Activated T-cell treated with anti-CD3 and anti-CD28 coated beads for 24 hours (primary cell): Measurements from ENCODE around the gene PRPF39.
"Not testable (repeated sequence)": the region's sequence is repeated elsewhere in the genome, so short reads cannot be mapped to it uniquely, and the experiment has no call there.

Experiments
- DNase-seq: peaks from one replicate; pipeline ENCODE4 v3.0.0-alpha.2; 2020; ENCODE audit warnings: low read depth

Gene PRPF39

DNA sequence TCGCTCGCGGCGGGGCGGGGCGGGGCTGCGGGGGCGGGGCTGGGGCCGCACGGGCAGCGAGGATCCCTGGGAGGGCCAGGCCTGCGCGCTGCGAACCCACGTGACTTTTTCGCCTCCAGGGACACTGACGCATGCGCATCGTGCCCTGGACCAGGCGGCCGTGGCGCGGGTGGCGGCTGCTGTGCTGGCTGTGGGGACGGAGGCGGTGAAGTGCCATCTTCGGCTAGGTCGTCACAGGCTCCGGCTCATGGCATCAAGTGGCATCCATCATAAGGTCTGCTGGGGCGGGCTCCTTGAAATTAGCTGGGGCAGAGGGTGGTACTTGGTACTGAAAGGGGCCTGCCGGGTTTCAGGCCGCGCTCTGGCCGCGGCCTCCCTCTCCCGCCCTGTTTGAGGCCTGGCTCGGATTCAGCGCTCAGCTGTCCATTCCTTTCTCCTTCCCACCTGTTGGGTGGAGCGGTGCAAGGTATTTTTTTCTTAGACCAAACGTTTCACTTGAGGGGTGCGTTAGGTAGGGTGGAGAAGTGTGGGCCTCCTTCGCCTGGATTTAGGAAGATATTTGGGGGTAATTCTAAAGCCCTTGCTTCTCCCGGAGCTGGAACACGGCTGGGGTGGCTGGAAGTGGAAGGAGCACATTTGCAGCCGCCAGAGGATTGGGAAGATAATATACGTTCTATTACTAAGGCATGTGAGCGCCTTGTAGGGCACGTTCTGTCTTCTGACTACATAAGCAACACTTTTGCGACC, at the start of gene PRPF39:
TSS of gene PRPF39 (plus strand) at position 141 of the 747 bp plus-strand sequence. CDS start 11,124 bp downstream, outside the sequence.
- DNase-seq: peak; percentile 95

DNA sequence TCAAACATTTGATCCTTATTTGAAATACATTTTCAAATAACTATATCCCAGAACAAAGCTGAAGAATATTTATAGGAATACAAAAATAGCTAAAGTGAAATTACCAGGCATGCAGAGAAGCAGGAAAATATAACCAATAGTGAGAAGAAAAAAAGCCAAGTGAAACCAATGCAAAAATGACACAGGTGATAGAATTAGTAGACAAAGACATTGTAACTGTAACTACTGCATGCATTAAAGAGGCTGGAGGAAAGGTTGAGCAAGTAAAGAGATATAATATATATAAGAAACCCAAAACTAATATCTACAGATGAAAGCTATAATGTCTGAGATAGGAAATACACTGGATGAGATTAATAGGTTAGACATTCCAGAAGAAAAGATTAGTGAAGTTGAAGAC, 49.2 kb upstream of the PRPF39 start:
- no peak for DNase-seq

DNA sequence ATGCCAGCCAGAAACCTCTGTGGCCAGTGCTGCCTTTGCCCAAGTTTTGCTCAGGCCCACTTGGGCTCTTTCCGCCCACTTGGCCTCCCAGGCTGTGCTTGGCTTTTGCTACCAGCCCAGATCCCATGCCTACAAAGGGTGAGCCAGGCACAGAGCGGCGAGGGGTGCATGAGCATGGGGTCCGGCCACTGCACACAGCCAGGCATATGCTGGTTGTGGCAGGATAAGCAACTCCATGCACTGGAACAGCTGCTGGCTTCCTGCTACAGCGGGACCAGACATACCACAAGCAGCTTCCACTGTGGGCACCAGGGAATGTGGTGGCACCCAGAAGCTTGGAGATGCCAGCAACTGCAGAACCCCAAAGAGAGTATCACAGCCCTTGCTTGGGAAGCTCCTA, 45.7 kb upstream of the PRPF39 start:
- DNase-seq: no peak

DNA sequence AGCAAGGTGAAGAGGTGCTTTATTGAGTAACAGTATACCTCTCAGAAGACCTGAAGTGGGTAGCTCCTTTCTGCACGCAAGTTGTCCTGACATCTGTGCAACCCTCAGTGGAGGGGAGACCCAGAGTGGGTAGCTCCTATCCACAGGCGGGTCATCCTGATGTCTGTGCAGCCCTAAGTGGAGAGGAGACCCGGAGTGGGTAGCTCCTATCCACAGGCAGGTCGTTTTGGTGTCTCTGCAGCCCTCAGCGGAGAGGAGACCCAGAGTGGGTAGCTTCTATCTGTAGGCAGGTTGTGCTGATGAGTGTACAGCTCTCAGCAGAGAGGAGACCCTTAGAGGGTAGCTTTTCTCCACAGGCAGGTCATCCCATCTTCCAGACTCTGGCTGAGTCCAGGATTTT, 45.1 kb upstream of the PRPF39 start:
- no peak for DNase-seq

DNA sequence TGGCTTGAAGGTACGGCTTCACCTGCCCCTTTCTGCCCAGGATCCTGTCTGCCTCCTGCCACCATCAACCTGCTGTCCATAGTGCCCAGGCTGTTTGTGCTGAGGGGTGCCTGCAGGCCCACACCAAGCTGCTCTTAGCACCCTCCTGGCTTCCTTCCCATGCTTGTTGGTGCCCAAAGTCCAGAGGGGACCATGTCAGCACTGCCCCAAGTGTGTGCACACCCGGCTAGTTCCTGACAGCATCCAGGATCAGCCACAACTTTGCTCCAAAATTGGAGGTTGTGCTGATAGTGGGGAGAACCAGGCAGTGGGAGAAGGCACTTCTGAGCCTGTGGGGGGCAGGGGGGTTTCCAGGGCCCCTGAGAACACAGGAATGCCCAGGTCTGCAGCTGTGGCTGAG, 44.5 kb upstream of the PRPF39 start:
- DNase-seq: no peak

GRCh38 chr14:45041641-45042040, 42.3 kb upstream of the PRPF39 start:
- no peak for DNase-seq

DNA sequence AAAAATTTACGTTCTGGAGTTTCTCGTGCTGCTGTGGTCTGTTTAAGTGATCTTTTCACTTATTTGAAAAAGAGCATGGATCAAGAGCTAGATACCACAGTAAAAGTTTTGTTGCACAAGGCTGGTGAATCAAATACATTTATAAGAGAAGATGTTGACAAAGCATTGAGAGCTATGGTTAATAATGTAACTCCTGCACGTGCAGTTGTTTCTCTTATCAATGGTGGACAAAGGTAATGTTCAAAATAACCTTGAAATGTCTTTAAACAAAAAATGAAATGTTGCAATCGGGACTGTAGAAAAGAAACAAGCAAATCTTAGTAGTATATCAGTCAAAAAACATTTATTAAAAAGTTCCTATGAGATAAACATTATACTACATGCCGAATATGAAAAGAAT, 39.3 kb upstream of the PRPF39 start:
- DNase-seq: no peak

GRCh38 chr14:45048385-45048784, 35.5 kb upstream of the PRPF39 start:
- no peak for DNase-seq

DNA sequence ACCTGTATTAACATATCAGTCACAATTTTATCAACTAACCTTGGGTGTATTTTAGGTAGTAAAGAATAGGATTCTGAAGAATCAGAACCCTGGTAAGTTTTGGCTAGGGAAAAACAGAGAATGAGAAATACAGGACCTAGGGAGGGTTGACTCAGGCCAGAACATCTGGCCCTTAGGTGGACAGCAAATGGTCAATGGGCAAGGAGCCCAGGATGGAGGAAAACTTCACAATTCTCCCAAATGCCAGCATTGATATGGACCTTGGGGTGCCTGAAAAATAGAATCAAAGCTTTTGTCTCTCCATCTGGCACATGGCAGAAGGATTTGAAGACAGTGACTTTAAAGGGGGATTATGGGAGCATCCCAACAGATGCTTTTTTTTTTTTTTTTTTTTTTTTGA, 32.7 kb upstream of the PRPF39 start:
- DNase-seq: no peak

- DNase-seq: no peak
Observed at GRCh38 chr14:45051896-45052295, 32.0 kb upstream of the PRPF39 start.

DNA sequence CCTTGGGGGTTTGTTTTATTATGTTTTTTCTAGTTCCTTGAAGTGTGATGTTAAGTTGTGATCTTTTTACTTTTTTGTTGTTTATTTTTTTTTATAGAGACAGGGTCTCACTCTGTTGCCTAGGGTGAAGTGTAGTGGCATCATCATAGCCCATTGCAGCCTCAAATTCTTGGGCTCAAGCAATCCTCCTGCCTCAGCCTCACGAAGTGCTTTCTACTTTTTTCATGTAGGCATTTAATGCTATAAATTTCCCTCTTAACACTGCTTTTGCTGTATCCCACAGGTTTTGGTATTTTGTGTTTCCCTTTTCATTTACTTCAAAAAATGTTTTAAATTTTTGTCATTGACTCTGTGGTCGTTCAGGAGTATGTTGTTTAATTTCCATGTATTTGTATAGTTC, 26.6 kb upstream of the PRPF39 start:
- DNase-seq: no peak

DNA sequence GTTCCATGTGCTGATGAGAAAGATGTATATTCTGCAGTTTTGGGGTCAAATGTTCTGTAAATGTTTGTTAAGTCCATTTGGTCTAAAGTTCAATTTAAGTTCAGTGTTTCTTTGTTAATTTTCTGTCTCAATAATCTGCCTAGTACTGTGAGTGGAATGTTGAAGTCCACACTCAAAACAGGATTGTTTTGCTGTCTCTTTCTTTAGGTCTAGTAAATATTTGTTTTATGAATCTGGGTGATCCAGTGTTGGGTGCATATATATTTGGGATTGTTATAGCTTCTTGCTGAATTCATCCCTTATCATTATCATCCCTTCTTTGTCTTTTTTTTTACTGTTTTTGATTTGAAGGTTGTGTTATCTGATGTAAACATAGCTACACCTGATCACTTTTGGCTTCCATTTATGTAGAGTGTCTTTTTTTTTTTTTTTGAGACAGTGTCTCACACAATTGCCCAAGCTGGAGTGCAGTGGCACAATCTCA, 26.0 kb upstream of the PRPF39 start:
- DNase-seq: no peak

DNA sequence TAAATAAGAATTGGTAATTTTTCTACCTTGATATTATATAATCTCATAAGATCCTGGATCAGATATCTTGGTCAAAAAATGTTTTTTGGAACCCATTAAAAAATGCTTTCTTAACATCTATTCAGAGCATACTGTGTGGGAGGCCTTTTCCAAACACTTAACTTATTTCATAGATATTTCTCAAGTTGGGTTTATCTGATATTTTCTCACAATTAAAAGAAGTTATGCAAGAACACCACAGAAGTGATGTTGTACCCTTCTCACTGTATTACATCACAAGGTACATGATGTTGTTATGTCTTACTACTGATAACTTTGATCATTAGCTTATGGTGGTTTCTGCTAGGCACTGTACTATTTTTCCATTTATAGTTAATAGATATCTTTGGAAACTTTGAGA, 23.4 kb upstream of the PRPF39 start:
- no peak for DNase-seq

GRCh38 chr14:45065540-45065939, 18.4 kb upstream of the PRPF39 start:
- DNase-seq: no peak

DNA sequence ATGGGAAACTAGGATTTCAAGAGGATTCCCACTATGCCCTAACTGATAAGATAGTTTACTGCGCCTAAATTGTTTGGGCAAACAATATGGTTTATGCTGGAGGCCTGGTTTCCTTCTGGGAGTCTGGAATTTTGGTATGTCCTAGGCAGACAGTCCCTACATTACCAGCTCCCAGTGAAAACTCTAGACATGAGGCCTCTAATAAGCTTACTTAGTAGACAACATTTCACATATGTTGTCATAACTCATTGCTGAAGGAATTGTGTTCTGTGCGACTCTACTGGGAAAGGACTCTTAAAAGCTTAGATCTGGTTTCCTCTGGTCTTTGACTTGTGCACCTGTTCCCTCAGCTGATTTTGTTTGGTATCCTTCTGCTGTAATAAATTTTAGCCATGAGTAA, 18.0 kb upstream of the PRPF39 start:
- DNase-seq: no peak

GRCh38 chr14:45066667-45067066, 17.2 kb upstream of the PRPF39 start:
- DNase-seq: no peak

DNA sequence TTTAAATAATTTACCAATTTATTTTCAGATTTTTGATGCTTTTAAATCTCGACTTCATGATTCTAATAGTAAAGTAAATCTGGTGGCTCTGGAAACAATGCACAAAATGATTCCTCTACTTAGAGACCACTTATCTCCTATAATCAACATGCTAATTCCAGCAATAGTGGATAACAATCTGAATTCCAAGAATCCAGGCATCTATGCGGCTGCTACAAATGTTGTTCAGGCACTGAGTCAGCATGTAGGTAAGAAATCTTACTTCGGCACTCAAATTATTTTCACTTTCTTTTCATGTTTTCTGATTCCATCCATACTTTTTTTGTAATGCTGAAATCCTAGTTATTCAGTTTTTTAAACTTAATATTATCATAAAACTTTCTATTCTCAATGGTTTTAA, 15.5 kb upstream of the PRPF39 start:
- no peak for DNase-seq

DNA sequence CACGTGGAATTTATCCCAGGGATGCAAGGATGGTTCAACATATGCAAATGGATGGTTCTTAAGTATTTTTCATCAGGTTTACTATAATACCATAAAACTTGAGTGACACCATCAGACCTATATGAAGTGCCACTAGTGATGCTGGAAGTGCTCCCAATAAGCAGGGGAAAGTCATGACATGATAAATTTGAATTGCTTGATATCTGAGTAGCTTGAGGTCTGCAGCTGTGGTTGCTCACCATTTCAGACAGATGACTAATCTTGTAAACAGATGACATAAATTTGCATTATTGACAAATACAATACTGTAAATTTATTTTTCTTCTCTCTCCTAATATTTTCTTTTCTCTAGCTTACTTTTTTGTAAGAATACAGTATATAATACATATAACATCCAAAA, 13.7 kb upstream of the PRPF39 start:
- DNase-seq: no peak

DNA sequence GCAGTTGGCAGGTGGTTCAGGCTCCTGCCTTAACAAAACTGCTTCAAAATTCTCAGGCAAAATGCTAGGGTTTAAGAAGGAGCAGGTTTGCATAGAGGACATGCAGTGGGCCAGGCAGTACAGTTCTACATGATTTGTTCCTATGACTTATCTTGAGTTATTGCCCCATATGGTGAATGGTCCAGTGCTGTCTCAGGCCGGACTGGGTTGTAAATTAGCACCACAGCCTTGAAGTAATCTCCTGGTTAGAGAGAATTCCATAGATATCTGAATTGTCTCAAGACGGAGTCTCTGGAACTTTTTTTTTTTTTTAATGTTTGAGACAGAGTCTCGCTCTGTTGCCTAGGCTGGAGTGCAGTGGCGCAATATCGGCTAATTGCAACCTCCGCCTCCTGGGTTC, 11.8 kb upstream of the PRPF39 start:
- no peak for DNase-seq

- no peak for DNase-seq
Observed at GRCh38 chr14:45073231-45073879, 10.6 kb upstream of the PRPF39 start.

GRCh38 chr14:45078323-45078722, 5.6 kb upstream of the PRPF39 start:
- no peak for DNase-seq

DNA sequence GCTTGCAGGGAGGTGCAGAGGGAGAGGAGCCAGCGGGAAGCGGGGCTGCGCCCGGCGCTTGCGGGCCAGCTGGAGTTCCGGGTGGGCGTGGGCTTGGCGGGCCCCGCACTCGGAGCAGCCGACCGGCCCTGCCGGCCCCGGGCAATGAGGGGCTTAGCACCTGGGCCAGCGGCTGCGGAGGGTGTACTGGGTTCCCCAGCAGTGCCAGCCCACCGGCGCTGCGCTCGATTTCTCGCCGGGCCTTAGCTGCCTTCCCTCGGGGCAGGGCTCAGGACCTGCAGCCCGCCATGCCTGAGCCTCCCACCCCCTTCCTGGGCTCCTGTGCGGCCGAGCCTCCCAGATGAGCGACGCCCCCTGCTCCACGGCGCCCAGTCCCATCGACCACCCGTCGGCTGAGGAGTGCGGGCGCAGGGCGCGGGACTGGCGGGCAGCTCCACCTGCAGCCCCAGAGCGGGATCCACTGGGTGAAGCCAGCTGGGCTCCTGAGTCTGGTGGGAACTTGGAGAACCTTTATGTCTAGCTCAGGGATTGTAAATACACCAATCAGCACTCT, 3.4 kb upstream of the PRPF39 start:
- not testable (repeated sequence) for DNase-seq

- DNase-seq: not testable (repeated sequence)
Observed at GRCh38 chr14:45081096-45081495, 2.8 kb upstream of the PRPF39 start.
